Activated CD8-positive, alpha-beta memory T cell treated with anti-CD3 and anti-CD28 coated beads for 48 hours (primary cell): Measurements from ENCODE around the gene SMARCD1.

Experiments
- DNase-seq, 3 experiments: peaks; one replicate each; pipeline ENCODE4 v3.0.0-alpha.2; 2020; ENCODE audit warnings: low read depth in 2 of 3, low spot score in 2 of 3

Gene SMARCD1

DNA sequence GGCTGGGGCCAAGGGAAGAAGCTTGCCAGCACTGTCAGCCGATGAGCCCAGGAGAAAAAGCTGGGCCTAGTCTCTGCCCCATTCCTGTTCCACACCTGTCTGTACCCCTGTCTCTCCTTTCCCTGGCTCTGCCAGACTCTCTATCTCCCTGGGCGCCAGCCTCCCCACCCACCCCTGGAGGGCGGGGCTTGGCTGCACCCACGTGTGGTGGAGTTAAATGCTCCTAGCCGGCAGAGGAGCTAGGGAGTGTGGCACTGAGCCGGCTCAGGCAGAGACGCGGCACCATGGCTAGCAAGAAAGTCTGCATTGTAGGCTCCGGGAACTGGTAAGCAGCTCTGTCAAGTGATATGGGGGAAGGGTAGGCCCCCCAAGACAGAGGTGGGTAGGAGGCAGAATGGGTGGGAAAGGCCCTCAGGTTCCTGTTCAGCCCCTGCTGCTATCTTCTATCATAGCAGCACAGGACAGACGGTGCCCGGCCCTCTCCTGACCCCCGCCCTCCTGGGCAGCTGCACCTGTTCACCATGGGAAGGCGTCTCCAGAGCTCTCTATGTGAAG, 18.7 kb downstream of the SMARCD1 start, which contains the start of gene GPD1:
TSS of gene GPD1 (plus strand) at position 242 of the 555 bp plus-strand sequence. CDS start at position 285, 43 bp downstream.
- no peak for DNase-seq

DNA sequence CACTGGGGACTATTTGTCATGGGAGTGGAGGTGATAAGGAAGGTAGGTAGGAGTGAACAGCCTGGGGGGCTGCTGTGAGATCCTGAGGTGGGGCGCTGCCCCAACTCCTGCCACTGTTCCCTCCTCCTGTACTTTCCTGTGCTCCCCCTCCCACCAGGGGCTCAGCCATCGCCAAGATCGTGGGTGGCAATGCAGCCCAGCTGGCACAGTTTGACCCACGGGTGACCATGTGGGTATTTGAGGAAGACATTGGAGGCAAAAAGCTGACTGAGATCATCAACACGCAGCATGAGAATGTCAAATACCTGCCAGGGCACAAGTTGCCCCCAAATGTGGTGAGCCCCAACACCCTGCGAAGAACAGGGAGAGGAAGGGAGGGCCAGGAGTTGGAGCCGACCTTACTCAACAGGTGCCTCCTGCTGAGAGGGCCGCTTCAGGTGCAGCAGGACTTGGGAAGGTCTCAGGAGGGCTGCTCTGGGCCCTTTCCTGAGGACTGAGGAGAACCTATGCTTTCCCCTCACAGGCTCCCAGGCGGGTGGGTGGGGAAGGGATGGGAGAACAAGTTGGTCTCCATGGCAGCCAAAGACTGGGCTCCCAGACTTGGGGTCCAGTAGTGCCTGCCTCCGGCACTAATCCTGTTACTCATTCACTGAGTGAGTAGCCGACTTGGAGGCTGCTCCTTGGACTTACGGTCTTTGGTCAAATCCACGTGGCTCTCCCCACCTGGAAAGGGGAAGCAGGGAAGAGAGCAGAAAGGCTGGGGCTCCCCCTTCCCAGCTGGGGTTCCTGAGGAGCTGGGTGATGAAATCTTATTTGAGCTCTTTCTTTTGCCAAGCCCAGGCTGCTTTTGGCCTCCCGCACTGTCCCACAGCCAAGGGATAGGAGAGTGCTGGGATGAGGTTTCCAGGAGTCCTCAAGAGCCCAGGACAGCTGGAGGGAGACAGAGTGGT, 19.6 kb downstream of the SMARCD1 start:
- DNase-seq, result no peak

DNA sequence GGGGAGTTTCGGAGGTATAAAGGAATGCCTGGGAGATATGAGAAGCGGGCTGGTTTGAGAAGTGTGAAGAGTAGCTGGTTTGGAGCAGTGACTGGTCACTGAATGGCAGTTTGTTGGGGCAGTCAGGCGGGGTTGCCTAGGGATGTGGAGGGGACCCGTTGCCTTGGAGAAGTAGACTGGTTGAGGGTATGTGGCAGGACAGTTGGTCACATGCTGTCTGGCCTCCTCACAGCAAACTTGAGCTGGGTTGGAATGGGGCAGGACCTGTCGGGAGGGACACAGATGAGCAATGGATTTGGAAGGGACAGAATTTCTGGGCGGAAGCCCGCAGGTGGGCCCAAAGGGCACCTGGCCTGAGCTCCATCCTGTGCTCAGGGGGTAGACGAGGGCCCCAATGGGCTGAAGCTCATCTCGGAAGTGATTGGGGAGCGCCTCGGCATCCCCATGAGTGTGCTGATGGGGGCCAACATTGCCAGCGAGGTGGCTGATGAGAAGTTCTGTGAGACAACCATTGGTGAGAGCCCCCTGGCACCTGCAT, 20.8 kb downstream of the SMARCD1 start:
- DNase-seq, result no peak

DNA sequence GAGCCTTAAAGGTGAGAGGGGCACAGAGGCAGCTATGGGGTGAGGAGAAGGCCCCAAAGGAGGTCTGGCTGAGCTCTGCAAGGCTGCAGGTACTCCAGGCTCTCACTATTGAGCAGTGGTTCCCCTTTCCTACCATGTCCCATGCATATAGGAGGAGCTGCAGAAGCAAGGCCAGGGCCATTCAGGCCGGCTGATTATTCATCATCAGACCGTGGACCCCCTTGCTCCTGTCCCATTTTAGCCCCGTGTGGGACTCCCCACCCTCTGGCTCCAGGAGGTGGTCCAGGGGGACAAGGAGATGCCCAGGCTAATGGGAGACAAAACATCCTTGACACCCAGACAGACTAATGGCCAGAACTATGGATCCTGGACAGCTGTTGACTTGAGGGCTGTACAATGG, 21.8 kb downstream of the SMARCD1 start:
- DNase-seq, result no peak

DNA sequence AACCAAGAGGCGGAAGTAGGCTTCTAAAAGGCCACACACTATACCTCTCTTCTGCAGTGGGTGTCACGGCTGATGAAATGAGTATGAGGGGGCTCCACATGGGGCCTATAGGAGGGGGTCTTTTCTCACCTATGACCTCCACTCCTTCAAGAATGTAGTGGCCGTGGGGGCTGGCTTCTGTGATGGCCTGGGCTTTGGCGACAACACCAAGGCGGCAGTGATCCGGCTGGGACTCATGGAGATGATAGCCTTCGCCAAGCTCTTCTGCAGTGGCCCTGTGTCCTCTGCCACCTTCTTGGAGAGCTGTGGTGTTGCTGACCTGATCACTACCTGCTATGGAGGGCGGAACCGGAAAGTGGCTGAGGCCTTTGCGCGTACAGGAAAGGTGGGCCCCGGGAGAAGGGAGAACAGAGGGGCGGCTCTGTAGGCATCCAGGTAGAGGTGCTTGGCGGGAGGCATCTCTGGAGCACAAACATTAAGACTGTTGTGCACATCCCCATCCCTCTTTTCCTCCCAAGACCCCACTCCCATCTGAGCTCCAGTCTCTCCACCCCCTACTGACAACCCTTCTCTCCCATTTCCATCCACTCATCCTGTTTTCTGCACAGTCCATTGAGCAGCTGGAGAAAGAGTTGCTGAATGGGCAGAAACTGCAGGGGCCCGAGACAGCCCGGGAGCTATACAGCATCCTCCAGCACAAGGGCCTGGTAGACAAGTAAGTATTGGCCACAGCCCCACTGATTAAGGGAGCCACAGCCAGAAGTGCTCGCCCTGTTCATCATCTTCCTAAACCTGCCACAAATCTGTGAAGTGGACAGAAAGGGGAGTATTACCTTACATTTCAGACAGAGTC, 22.5 kb downstream of the SMARCD1 start:
- DNase-seq, result no peak

DNA sequence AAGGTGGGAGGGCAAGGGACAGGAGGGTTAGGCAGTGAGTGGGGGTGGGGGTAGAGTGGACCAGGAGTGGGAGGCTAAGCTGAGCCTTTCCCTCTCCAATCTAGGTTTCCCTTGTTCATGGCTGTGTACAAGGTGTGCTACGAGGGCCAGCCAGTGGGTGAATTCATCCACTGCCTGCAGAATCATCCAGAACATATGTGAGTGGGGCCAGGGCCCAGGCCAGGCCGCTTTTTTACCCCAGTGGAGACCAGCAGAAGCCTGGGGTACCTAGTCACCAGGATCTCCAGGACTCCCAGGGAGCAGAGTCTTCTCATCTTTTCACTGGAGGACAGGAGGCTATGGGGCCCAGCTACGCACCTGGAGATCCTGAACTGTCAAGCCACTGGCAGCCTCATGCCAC, 24.2 kb downstream of the SMARCD1 start:
- DNase-seq, result no peak

DNA sequence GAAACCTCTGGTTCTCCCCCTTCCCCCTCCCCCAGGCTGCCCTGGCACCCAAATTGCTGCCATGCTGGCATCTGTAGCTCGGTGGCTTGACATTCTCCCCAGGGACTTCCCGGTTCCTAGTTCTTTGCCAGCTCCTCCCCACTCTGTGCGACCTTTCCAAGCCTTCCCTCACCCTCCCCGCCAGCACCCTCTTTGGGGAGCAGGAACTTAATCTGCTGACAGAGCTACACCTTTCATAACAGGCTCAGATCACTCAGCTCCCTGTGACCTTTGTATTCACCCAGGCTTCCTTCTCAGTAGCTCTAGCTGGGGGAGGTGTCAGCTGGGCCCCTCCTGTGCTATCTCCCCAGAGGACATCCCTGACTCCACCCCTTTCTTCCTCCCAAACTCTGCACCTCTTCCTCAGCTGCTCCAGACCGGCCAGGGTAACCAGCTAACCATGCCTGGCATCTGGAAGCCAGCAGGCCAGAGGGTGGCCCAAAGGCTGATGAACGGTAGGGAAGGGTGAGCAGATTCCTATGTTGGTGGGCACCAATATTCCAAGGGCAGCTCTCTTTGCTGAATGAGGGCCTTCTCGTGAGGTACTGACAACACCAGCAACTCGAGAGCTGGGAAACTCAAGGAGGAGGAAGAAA, 25.1 kb downstream of the SMARCD1 start:
- DNase-seq, result no peak

DNA sequence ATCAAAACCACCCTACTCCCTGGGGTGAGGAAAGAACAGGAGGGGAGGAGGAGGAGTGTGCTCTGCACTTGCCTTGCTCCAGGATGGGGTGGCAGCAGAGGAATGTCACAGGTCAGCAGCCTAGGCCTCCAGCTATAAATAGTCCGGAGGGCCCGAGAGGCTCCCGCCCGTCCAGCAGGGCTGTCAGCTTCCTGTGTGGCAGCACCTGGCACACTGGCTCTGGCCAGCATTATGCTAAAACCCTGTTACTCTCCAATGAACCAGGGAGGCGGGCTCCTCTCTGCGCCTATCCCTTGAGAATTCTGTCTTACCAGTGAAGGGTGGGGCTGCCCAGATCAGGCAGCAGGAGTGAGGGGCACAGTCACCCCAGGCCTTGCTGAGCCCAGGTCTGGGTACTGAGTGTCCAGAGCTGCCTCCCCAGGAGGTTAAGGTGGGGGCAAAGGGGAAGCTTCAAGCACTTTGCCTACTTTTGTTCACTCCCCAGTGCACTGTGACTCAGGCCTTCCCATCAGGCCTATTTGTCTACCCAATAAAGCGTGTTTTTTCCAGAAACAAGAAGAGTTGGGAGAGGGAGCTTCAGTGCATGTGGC, 25.7 kb downstream of the SMARCD1 start:
- DNase-seq, result no peak

DNA sequence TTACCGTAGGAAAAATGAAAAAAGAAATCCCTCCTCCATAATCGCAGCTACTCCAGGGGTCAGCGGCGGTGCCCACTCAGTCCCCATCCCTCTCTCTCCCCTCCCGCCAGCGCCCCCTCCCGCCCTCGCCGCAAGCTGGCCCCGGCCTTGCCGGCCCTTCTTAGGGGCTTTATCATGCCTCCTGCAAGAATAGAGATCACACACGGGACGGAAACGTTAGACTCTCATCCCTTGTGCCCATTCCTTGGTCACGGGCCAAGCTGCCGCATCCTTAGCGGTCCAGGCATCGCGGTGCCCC, 26.2 kb downstream of the SMARCD1 start:
- DNase-seq, result no peak

DNA sequence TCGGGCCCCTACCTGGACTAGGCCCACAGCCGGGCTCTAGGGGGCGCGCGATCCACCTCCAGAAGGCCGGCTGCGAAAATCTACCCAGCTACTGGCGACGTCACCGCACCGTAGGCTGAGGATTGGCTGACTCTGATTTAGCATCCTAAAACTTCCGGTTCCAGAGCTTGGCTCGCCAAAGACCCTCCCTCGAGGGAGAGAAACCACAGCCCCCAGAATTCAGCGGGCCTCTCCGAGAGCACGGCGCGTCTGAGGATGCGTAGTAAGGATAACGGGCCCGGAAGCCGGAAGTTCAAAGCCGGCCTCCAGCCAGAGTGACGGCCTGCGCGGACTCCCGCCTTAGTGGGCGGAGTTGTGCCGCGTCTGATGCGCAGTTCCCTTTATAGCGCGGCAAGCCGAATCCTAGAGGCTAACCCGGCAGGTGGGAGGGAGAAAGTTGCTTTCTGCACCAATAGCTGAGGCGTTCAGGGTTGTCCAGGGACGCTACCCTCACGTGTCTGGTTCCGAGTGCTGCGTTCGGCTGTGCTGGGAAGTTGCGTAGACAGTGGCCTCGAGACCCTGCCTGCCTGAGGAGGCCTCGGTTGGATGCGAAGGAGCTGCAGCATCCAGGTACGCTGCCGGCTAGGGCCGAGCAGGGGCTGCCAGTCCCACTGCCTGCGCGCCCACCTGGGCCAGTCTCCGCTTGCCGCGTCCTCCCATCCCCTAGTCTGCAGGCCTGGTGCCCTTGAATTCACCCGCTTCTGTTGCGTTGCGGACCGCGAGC, 26.7 kb downstream of the SMARCD1 start, which contains the start of gene COX14:
TSS of gene COX14 (plus strand) at position 544 of the 763 bp plus-strand sequence. CDS start 7,808 bp downstream, outside the sequence.
- peak; percentile 95 to 99 (median 98) for DNase-seq

DNA sequence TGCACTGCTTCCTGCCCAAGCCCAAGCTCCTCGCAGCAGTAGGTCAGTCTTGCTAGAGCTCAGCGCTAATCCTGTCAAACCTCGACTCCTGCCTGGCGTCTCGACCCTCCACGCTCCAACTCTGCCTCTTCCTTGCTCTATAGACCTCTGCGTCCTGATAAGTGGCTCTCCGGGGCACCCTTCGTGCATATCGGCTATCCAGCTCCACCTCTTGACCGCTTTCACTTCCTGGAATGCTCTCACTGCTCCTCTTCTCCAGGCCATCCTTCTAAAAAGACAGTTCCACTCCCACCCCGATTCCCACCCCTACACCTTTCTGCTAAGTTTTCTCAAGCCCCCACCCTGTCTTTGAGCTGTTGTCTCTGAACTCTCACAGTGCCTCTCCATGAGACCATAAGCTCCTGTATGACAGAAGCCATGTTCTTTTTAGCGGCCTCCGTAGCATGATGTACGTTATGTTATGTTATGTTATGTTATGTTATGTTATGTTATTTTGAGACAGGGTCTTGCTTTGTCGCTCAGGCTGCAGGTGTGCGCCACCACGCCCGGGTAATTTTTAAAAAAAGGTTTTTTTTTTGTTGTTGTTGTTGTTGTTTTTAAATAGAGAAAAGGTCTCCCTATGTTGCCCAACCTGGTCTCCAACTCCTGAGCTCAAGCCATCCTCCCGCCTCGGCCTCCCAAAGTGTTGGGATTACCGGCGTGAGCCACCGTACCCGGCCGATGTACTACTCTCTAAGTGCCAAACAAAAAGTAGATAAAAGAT, 27.5 kb downstream of the SMARCD1 start:
- DNase-seq, result no peak

DNA sequence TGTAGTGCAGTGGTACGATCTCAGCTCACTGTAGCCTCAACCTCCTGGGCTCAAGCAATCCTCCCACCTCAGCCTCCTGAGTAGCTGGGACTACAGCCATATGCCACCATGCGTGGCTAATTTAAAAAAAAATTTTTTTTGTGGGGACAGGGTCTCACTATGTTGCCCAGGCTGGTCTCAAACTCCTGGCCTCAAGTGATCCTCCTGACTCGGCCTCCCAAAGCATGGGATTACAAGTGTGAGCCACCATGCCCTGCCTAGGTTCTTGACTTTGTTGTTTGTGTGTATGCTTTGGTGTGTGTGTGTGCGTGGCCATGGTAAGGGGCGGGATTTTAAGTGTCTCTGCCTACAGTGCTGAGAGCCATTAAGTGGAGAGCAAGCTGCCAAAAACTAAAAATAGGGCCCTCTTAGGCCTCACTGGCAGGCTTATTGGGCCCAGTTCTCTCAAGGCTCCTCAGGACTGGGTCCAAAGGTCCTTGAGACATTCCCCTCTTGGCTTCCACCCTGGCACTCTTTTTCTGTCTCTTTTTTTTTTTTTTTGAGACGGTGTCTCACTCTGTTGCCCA, 32.0 kb downstream of the SMARCD1 start:
- DNase-seq, result no peak

DNA sequence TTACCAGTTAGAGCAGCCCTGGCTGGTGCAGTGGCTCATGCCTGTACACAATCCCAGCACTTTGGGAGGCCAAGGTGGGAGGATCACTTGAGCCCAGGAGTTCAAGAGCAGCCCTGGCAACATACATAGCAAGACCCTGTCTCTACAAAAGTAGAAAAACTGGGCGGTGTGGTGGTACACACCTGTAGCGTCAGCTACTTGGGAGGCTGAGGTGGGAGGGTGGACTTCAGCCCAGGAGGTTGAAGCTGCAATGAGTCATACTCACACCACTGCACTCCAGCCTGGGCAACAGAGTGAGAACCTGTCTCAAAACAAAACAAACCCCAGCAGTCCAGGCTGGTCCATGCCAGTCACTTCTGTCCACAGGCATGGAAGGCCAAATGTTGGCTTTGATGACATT, 34.2 kb downstream of the SMARCD1 start:
- DNase-seq, result no peak

DNA sequence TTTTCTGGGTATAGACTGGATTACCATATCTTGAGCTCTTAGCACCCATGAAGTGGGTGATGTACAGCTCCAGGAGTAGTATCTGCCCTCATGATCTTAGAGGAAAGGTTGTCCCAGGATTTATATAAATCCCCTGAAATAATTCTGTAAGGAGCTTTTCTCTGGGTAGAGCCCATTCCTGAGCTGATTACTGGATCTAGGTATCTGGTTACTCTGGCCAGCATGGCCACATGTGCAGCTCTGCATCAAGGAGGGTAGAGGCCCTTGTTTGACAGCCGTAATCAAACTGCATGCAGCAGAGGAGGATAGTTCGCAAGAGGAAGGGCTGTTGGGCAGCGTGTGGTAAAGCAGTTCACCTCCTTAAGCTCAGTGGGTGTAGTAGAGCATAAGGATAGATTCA, 35.4 kb downstream of the SMARCD1 start:
- no peak for DNase-seq

DNA sequence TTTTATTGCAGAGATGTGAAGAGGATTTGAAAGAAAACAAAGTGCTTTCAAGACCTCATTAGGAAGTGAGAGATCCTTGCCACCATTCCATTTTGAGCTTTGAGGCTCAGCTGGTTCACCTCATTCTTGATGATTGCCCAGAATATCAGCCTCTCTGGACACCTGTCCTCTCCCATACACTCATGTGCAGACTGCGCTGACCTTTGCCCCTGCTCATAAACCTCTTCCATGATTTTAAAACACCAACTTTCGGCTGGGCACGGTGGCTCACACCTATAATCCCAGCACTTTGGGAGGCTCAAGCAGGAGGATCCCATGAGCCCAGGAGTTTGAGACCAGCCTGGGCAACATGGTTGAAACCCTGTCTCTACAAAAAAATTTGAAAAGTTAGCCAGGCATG, 35.8 kb downstream of the SMARCD1 start:
- DNase-seq, result no peak

DNA sequence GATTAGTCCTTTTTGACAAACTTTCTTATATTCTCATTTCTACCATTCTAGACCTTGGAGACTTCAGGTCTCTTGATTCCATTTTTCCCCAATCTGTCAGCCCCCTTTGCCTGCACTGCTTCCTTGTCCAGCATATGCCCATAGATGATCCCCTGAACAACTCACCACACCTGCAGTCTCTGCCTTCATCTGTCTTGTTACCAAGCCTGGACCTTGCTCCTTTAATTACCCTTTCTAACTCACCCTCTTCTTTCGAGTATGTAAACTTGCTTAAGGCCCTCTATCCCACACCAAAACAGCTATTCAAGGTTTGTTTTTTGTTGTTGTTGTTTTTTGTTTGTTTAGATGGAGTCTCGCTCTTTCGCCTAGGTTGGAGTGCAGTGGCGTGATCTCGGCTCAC, 36.5 kb downstream of the SMARCD1 start:
- DNase-seq, result no peak

DNA sequence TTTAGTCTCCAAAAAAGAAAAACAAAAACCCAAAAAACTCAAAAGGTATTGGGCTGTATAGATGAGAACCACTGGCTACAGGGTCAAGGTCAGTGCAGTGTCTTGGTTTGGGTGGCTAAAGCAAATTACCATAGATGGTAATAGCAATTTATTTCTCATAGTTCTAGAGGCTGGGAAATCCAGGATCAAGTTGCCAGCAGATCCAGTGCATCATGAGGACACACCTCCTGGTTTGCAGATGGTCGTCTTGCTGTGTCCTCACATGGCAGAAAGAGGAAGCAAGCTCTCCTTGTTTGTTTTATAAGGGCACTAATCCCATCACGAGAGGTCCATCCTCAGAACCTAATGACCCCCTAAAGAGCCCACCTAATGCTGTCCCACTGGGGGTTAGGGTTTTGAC, 38.1 kb downstream of the SMARCD1 start:
- no peak for DNase-seq

DNA sequence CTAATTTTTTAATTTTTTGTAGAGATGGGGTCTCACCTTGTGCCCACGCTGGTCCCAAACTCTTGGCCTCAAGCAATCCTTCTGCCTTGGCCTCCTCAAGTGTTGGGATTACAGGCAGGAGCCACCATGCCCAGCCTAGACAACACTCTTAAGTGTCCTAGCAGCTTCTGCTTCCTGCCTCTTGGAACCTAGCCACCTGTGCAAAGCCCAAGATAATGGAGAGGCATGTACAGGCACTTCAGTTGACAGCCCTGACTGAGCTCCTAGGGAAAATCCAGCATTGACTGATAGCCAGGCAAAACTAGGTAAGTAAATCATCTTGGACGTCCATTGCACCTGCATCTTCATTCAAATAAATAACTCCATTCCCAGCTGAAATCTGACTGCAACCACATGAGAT, 42.4 kb downstream of the SMARCD1 start:
- no peak for DNase-seq

DNA sequence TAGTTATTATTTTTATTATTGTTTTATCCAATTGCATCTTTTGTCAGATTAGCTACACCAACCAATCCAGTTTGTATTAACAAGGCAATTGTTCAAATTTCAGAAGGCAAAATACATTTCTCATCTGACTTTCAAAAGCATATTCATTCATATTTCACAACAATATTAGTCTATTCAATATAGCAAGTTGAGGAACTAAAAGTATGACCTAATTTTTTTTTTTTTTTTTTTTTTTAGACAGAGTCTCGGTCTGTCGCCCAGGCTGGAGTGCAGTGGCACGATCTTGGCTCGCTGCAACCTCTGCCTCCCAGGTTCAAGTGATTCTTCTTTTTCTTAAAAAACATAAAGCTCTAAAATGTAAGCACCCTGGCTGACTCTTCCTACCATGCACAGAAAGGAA, 44.1 kb downstream of the SMARCD1 start:
- DNase-seq, result no peak
